GM12873 (cell line): ENCODE results near the gene FBXO45.

Experiments
- TF ChIP-seq, protein P1 (sequence below): IDR thresholded peaks from 2 replicates; pipeline ENCODE4 v1.5.1; 2012; ENCODE audit warnings: low read depth, mild to moderate bottlenecking, moderate library complexity, low read length, control low read depth; ENCODE audit not compliant: insufficient read depth; ENCODE audit errors: missing control alignments

Gene FBXO45

DNA sequence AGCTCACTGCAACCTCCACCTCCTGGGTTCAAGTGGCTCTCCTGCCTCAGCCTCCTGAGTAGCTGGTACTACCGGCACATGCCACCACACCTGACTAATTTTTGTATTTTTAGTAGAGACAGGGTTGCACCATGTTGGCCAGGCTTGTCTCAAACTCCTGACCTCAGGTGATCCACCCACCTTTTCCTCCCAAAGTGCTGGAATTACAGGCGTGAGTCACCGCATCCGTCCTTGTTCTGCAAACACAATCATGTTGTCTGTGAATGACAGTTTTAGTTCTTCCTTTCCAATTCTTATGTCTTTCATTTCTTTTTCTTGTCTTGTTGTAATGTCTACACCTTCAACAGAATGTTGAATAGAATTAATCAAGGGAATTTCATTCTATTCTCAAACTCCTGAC is 37.0 kb upstream of the FBXO45 start:
- TF ChIP-seq, protein P1, sequence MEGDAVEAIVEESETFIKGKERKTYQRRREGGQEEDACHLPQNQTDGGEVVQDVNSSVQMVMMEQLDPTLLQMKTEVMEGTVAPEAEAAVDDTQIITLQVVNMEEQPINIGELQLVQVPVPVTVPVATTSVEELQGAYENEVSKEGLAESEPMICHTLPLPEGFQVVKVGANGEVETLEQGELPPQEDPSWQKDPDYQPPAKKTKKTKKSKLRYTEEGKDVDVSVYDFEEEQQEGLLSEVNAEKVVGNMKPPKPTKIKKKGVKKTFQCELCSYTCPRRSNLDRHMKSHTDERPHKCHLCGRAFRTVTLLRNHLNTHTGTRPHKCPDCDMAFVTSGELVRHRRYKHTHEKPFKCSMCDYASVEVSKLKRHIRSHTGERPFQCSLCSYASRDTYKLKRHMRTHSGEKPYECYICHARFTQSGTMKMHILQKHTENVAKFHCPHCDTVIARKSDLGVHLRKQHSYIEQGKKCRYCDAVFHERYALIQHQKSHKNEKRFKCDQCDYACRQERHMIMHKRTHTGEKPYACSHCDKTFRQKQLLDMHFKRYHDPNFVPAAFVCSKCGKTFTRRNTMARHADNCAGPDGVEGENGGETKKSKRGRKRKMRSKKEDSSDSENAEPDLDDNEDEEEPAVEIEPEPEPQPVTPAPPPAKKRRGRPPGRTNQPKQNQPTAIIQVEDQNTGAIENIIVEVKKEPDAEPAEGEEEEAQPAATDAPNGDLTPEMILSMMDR = no peak

DNA sequence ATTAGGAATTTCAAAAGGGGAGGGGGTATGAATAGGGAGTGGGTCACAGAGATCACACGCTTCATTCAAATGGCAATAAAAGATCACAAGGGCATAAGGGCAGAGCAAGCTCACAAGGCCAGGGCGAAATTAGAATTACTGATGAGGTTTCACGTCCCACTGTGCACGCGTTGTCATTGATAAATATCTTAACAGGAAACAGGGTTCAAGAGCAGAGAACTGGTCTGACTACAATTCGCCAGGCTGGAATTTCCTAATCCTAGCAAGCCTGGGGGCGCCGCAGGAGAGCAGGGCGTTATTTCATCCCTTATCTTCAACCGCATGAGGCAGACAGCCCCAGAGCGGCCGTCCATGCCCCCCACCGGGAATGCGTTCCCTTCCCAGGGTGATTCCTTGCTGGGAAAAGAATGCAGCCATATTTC is 35.2 kb upstream of the FBXO45 start:
- TF ChIP-seq, protein P1 = no peak

DNA sequence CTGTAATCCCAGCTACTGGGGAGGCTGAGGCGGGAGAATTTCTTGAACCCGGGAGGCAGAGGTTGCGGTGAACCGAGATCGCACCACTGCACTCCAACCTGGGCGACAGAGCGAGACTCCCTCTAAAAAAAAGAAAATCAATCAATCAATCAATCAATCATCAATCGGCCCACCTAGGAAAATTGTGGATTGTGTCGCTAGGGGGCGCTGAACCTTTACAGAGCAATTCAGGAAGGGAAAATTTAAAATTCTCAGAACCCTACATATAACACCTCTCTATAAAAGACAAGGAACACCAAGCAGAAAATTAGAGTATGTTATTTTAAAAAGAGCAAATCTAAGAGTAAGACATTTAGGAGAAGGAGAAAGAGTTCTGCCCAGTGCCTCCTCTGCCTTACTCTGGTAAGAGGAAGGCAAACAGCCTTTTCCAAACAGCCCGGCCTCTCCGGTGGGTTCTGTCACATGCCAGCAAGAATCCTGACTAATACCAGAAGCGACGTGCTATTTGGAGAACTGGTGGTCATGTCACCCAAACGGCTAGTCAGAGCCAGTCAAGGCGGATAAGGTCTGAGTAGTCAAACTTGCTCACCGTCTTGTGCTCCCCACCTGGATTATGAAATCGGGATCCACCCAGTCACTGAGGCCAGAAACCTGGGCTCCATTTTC is 31.0 kb upstream of the FBXO45 start:
- TF ChIP-seq, protein P1 = peak; percentile 67

DNA sequence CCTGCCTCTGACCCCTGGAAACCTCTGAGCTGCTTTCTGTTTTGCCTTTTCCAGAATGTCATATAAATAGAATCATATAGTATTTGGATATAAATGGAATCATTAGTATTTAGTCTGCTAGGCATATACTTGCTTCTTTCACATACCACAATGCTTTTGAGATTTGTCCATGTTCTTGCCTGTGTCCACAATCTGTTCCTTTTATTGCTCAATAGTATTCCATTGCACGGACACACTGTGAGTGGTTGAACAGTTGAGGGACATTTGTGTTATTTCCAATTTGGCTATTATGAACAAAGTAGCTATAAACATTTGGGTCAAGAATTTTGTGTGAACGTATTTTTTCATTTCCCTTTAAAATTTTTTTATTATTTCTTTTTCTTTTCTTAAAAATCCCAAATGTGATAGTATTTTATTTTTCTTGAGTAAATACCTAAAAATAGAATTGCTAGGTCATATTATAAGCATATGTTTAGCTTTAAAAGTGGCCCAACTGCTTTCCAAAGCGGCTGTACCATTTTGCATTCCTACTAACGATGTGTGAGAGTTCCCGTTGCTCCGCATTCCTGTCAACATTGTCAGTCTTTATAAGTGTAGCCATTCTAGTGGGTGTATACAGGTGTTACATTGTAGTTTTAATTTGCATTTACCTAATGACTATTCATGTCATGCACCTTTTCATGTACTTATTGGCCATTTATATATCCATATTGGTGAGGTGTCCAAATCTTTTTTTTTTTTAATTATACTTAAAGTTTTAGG is 26.6 kb upstream of the FBXO45 start:
- TF ChIP-seq, protein P1 = no peak

DNA sequence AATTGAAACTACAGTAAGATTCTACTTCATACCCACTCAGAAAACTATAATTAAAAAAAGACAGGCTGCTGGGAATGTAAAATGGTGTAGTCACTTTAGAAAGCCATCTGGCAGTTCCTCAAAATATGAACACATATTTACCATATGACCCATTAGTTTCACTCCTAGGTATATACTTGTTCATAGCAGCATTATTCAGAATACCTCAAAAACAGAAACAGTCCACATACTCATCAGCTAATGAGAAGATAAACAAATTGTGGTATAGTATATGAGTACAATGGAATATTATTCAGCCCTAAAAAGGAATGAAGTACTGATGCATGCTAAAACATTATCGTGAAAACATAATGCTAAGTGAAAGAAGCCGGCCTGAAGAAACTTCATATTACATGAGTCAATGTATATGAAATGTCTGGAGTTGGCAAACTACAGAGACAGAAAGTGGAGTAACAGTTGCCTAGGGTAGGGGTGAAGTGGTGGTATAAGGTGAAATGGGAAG is 23.9 kb upstream of the FBXO45 start:
- TF ChIP-seq, protein P1 = no peak

DNA sequence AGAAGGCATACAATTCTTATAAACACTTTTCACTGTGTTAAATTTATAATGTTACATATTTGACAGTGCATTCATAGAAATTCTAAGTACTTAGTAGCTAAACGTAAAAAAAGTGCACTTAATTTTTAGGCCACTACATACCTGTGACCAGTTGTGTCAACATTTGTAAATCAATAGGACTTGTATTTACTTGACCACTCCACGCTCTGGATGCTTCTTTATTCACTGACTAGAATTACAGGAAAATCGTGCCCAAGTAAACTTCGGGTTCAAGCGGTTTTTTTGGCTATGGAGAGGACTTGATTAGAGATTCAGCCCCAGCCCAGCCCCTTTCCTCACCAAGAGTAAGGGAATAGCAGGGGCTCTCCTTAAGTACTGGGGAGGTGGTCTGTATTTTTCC is 21.9 kb upstream of the FBXO45 start:
- TF ChIP-seq, protein P1 = no peak

DNA sequence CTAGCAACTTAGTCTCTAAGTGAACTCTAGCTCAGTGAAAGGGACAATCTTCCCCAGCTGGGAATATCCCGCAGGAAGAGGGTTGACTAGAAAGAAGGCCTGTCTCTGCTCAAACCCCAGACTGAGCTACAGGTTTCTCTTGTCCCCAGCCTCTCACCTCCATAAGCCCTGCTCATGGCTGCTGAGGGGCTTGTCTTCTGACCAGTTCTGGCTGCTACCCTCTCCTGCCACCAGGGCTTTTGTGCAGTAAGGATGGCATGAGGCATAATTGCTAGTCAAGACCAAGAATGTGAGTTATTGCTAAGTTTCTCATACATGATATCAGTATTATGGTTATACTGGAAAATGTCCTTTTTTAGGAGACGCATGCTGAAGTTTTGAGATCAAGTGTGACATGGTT is 21.4 kb upstream of the FBXO45 start:
- TF ChIP-seq, protein P1 = peak; percentile 19
